PC-9 (cell line): Measurements from ENCODE around the gene CLNK.

ENCODE experiments used
- CTCF ChIP-seq: fragments of 200-600 bp; sonication (generic); conservative IDR thresholded peaks from 2 replicates; pipeline ENCODE4 v1.6.1; 2017; ENCODE audit warnings: mixed run types, antibody characterized with exemption, mild to moderate bottlenecking, moderate library complexity
- EZH2 ChIP-seq: fragments of 200-600 bp; sonication (generic); IDR thresholded peaks from 2 replicates; pipeline ENCODE4 v1.8.0; 2017; ENCODE audit warnings: antibody characterized with exemption, low read depth

- TF ChIP-seq CTCF (no peak), EZH2 (no peak)
Measured at GRCh38 chr4:10608501-10609219, 75.9 kb downstream of the CLNK start.
